GM12878 (cell line): Measurements from ENCODE around the gene TRPC4. TPM values are rescaled to one million over a fixed set of nuclear protein-coding genes. Genes with fewer than 3 reads are reported as not detected.

Experiments used
- ATAC-seq: fragments of 200-7000 bp; cut with Tn5 transposase; 3 replicates; pipeline ENCODE4 v1.9.1; 2020; ENCODE audit warnings: mild to moderate bottlenecking, moderate library complexity
- BruUV-seq: library from RNA; stranded (reverse); fragments of 400-500 nt; replicated peaks from 2 replicates; lab custom pipeline; 2021; lab: Mats Ljungman, UMichigan
- CTCF ChIA-PET: fragments of 300-600 bp; sonication (Branson Sonifier 250); formaldehyde crosslinking; extraction: SDS; loops from one replicate; lab custom pipeline; 2021; ENCODE audit warnings: inconsistent platforms; lab: Yijun Ruan, JAX
- POLR2A ChIA-PET: fragments of 350-600 bp; formaldehyde crosslinking; extraction: SDS; loops from one replicate; lab custom pipeline; 2021; ENCODE audit warnings: inconsistent platforms; lab: Charles Lee
- RAD21 ChIA-PET: fragments of 300-600 bp; sonication (Branson Sonifier 250); formaldehyde crosslinking; loops from one replicate; lab custom pipeline; 2023; ENCODE audit warnings: antibody characterized with exemption; ENCODE audit not compliant: unreplicated experiment; lab: Charles Lee
- SMC1A ChIA-PET: fragments of 300-600 bp; sonication (Branson Sonifier 250); formaldehyde crosslinking; loops from one replicate; lab custom pipeline; 2023; ENCODE audit not compliant: unreplicated experiment, uncharacterized antibody; lab: Charles Lee
- DNase-seq: peaks from one replicate; pipeline ENCODE4 v3.0.0-alpha.2; 2011; ENCODE audit warnings: low read depth, low spot score
- FAIRE-seq: peaks from 3 replicates; lab custom pipeline; 2011; peaks lifted over from hg19 to GRCh38; lab: Jason Lieb, UNC
- H2AFZ ChIP-seq: 2 replicates; pipeline ENCODE4 v1.6.0; 2011; ENCODE audit warnings: low read depth, low read length, control low read depth; ENCODE audit not compliant: control insufficient read depth
- H3K27ac ChIP-seq: 2 replicates; pipeline ENCODE4 v1.5.1; 2011; ENCODE audit warnings: control low read depth; ENCODE audit not compliant: control insufficient read depth, insufficient read depth
- H3K27me3 ChIP-seq, 2 experiments: replicated peaks in 1 of 2; 2 replicates each; pipeline versions ENCODE4 v1.6.0 to v1.6.1; 2011; ENCODE audit warnings: low read length in 1 of 2; ENCODE audit not compliant: control insufficient read depth in 2 of 2, insufficient read depth in 2 of 2
- H3K36me3 ChIP-seq, 2 experiments: 2 replicates each; pipeline ENCODE4 v1.5.1; 2011; ENCODE audit warnings: low read length in 1 of 2; ENCODE audit not compliant: control insufficient read depth in 2 of 2, insufficient read depth in 2 of 2
- H3K4me1 ChIP-seq: 2 replicates; pipeline ENCODE4 v1.6.1; 2011; ENCODE audit warnings: mild to moderate bottlenecking, low read length, moderate library complexity, mixed read lengths; ENCODE audit not compliant: control insufficient read depth, insufficient read depth
- H3K4me2 ChIP-seq: 2 replicates; pipeline ENCODE4 v1.6.0; 2011; ENCODE audit warnings: control low read depth; ENCODE audit not compliant: control insufficient read depth, insufficient read depth
- H3K4me3 ChIP-seq: fragments of 200-600 bp; sonication (generic); 2 replicates; pipeline ENCODE4 v1.5.1; 2016
- H3K79me2 ChIP-seq: 2 replicates; pipeline ENCODE4 v1.6.0; 2011; ENCODE audit warnings: low read length; ENCODE audit not compliant: control insufficient read depth, insufficient read depth
- H3K9ac ChIP-seq: 2 replicates; pipeline ENCODE4 v1.8.0; 2011; ENCODE audit warnings: low read length, control low read depth, mixed read lengths; ENCODE audit not compliant: control insufficient read depth, insufficient read depth
- H3K9me3 ChIP-seq: replicated peaks from 3 replicates; pipeline ENCODE4 v1.5.1; 2011; ENCODE audit warnings: mild to moderate bottlenecking, low read length; ENCODE audit not compliant: control insufficient read depth, insufficient read depth
- H4K20me1 ChIP-seq: 2 replicates; pipeline ENCODE4 v1.6.0; 2011; ENCODE audit not compliant: control insufficient read depth, insufficient read depth
- FOXK2 ChIP-seq: fragments of 450-650 bp; IDR thresholded peaks from 2 replicates; pipeline ENCODE4 v1.6.1; 2017; ENCODE audit warnings: mild to moderate bottlenecking, moderate library complexity
- MEF2A ChIP-seq: IDR thresholded peaks from 2 replicates; pipeline ENCODE4 v1.6.1; 2011; ENCODE audit warnings: low read depth, mild to moderate bottlenecking, low read length, moderate library complexity; ENCODE audit not compliant: insufficient read depth
- MTA2 ChIP-seq: fragments of 450-650 bp; IDR thresholded peaks from 2 replicates; pipeline ENCODE4 v1.6.1; 2016; ENCODE audit warnings: low read depth, mild to moderate bottlenecking, moderate library complexity
- MXI1 ChIP-seq: fragments of 150-350 bp; IDR thresholded peaks from 2 replicates; pipeline ENCODE4 v1.6.1; 2011; ENCODE audit warnings: low read depth, mild to moderate bottlenecking, inconsistent platforms, low read length, improper control_type of control experiment
- NFIC ChIP-seq: IDR thresholded peaks from 2 replicates; pipeline ENCODE4 v1.6.1; 2012; ENCODE audit warnings: low read depth, mild to moderate bottlenecking, inconsistent platforms, low read length, moderate library complexity
- PML ChIP-seq: IDR thresholded peaks from 2 replicates; pipeline ENCODE4 v1.6.1; 2012; ENCODE audit warnings: low read length, inconsistent platforms
- RAD51 ChIP-seq: fragments of 450-650 bp; IDR thresholded peaks from 2 replicates; pipeline ENCODE4 v1.6.1; 2016; ENCODE audit warnings: moderate library complexity, mild to moderate bottlenecking, inconsistent platforms
- SMAD5 ChIP-seq: IDR thresholded peaks from 2 replicates; pipeline ENCODE4 v1.6.1; 2016; ENCODE audit warnings: antibody characterized with exemption, low read depth
- TCF7 ChIP-seq: IDR thresholded peaks from 2 replicates; pipeline ENCODE4 v1.6.1; 2014; ENCODE audit warnings: antibody characterized with exemption, borderline replicate concordance
- YBX1 ChIP-seq: fragments of 450-650 bp; IDR thresholded peaks from 2 replicates; pipeline ENCODE4 v1.6.1; 2016; ENCODE audit warnings: antibody characterized with exemption
- WGBS: methylation state at CpG from one replicate; pipeline ENCODE4 v1.1.6; 2016; ENCODE audit warnings: low lambda C conversion rate; ENCODE audit not compliant: insufficient replicate concordance, insufficient coverage; ENCODE audit errors: missing lambda C conversion rate; 5-methylcytosine and 5-hydroxymethylcytosine counted together
- in situ Hi-C: fragments of 300-500 bp; cut with MboI; formaldehyde crosslinking; loops from 9 replicates; pipeline ENCODE4 v1.14.3; 2018; ENCODE audit warnings: mixed read lengths
- intact Hi-C: fragments of 100-400 bp; cut with micrococcal nuclease; formaldehyde crosslinking; loops from one replicate; pipeline ENCODE4 v1.14.2; 2022; ENCODE audit not compliant: unreplicated experiment
- polyA plus RNA-seq, 11 experiments: library from polyadenylated mRNA; depleted of rRNA in 4 of 11; unstranded in 6 of 11; stranded (reverse) in 5 of 11; fragments of >200 nt; fragmentation: Nextera tagmentation in 4 of 11; fragmentation: Illumina TruSeq in 1 of 11; extraction: Ambion mirVana in 4 of 11; extraction: Trizol in 1 of 11; gene quantifications; 1 replicate in 1 of 11; 2 replicates in 10 of 11; pipeline versions ENCODE4 v1.2.1 to v1.2.3, GENCODE V29; 2011 to 2016; ENCODE audit warnings: inconsistent platforms in 2 of 11, missing spikeins in 2 of 11, low read depth in 1 of 11
- total RNA-seq, 4 experiments: library from RNA; depleted of rRNA in 3 of 4; stranded (reverse); fragments of >200 nt in 3 of 4; fragmentation: Illumina TruSeq in 1 of 4; extraction: Trizol in 1 of 4; gene quantifications; 2 replicates each; pipeline versions ENCODE4 v1.2.1 to v1.2.3, GENCODE V29; 2013 to 2021
- TF ChIP-seq, protein P1 (sequence below): fragments of 450-650 bp; conservative IDR thresholded peaks from 2 replicates; pipeline ENCODE4 v1.6.1; 2017; ENCODE audit warnings: mild to moderate bottlenecking, moderate library complexity
- TF ChIP-seq, protein P2 (sequence below): fragments of 450-650 bp; IDR thresholded peaks from 2 replicates; pipeline ENCODE4 v1.6.1; 2017; ENCODE audit warnings: mild to moderate bottlenecking, low read depth, inconsistent platforms; ENCODE audit not compliant: poor library complexity, severe bottlenecking
- TF ChIP-seq, protein P3 (sequence below): fragments of 450-650 bp; IDR thresholded peaks from 2 replicates; pipeline ENCODE4 v1.6.1; 2017; ENCODE audit warnings: borderline replicate concordance

TRPC4 gene
- total and polyA plus RNA-seq, 10 of the 15 experiments (the other 5 are each of a cell fraction or from before 2014, with no cell fraction given) = not detected

DNA sequence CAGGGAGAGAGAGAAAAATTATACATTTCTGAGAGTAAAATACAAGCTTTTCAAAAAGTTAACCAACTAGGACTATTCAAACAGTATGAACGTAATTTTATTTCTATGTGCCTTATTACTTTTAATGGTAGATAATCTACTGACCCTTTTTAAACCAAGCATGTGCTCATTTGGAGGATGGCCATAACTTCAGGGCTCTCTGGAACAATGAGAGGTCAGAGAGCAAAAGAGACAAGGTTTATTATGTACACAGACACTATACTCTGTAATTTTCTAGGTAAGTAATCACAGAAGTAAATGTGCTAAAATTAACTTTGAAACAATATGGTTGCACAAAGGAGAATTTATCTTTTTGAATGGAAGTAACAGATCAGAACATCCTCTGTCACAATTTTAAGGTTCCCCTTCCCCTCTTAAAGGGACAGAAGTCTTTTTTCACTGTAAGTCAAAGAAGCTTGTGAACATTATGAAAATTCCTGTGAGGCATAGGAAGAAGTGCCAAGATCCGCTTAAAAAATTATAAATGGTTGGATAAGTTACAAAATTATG lies 272.0 kb downstream of the TRPC4 start:
- no TSS peak for BruUV-seq

DNA sequence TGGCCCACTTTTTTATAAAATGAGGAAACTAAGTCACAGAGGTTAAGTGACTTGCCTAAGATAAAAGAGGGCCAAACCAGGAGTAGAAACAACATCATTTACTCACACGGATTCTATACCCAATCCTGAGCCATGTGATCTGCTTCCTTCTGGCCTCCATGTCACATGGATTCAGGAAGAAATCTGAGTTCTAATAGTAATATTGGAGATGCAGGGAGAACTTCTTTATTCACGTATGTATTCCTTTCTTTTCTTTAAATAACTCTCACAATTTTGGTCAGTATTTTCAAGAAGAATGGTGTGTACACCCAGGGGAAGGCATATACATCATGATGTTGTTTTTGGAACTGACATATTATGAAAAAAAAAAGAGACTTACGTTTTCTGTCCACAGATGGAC lies 272.8 kb downstream of the TRPC4 start:
- no peak overlapping the region for H3K4me2 ChIP-seq
- DNase-seq = no peak
- H3K27me3 ChIP-seq = no peaks in the 10 kb centered on the region
- ChIA-PET CTCF (no interaction called here), RAD21 (no interaction called here), POLR2A (no interaction called here), SMC1A (no interaction called here)
- H3K79me2 ChIP-seq = no peaks in the 10 kb centered on the region
- H3K4me1 ChIP-seq = no peaks in the 10 kb centered on the region
- no peaks in the 10 kb centered on the region for H4K20me1 ChIP-seq
- H3K27ac ChIP-seq = no peak overlapping the region
- intact Hi-C loops (no loop called here), in situ Hi-C loops (no loop called here)
- FAIRE-seq = no peak
- H3K36me3 ChIP-seq = no peaks in the 10 kb centered on the region
- H3K9me3 ChIP-seq = no peaks in the 10 kb centered on the region
- ATAC-seq = no peak
- BruUV-seq = no TSS peak
- H3K4me3 ChIP-seq = no peak overlapping the region
- H2AFZ ChIP-seq = no peak overlapping the region
- 0% methylated on average over 3 of the region's 3 CpGs for WGBS
- no peak overlapping the region for H3K9ac ChIP-seq
- no peak for TF ChIP-seq PML
- TF ChIP-seq NFIC = no peak
- TF ChIP-seq, protein P1, sequence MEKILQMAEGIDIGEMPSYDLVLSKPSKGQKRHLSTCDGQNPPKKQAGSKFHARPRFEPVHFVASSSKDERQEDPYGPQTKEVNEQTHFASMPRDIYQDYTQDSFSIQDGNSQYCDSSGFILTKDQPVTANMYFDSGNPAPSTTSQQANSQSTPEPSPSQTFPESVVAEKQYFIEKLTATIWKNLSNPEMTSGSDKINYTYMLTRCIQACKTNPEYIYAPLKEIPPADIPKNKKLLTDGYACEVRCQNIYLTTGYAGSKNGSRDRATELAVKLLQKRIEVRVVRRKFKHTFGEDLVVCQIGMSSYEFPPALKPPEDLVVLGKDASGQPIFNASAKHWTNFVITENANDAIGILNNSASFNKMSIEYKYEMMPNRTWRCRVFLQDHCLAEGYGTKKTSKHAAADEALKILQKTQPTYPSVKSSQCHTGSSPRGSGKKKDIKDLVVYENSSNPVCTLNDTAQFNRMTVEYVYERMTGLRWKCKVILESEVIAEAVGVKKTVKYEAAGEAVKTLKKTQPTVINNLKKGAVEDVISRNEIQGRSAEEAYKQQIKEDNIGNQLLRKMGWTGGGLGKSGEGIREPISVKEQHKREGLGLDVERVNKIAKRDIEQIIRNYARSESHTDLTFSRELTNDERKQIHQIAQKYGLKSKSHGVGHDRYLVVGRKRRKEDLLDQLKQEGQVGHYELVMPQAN = no peak
- TF ChIP-seq, protein P2, sequence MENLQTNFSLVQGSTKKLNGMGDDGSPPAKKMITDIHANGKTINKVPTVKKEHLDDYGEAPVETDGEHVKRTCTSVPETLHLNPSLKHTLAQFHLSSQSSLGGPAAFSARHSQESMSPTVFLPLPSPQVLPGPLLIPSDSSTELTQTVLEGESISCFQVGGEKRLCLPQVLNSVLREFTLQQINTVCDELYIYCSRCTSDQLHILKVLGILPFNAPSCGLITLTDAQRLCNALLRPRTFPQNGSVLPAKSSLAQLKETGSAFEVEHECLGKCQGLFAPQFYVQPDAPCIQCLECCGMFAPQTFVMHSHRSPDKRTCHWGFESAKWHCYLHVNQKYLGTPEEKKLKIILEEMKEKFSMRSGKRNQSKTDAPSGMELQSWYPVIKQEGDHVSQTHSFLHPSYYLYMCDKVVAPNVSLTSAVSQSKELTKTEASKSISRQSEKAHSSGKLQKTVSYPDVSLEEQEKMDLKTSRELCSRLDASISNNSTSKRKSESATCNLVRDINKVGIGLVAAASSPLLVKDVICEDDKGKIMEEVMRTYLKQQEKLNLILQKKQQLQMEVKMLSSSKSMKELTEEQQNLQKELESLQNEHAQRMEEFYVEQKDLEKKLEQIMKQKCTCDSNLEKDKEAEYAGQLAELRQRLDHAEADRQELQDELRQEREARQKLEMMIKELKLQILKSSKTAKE = no peak
- TF ChIP-seq, protein P3, sequence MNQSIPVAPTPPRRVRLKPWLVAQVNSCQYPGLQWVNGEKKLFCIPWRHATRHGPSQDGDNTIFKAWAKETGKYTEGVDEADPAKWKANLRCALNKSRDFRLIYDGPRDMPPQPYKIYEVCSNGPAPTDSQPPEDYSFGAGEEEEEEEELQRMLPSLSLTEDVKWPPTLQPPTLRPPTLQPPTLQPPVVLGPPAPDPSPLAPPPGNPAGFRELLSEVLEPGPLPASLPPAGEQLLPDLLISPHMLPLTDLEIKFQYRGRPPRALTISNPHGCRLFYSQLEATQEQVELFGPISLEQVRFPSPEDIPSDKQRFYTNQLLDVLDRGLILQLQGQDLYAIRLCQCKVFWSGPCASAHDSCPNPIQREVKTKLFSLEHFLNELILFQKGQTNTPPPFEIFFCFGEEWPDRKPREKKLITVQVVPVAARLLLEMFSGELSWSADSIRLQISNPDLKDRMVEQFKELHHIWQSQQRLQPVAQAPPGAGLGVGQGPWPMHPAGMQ = no peak

More for the DNA sequence above, 272.0 kb downstream of the TRPC4 start:
- H3K4me1 ChIP-seq = no peaks in the 10 kb centered on the region
- no peaks in the 10 kb centered on the region for H4K20me1 ChIP-seq
- TF ChIP-seq YBX1 = no peak
- TF ChIP-seq TCF7 = no peak
- TF ChIP-seq MXI1 = no peak
- TF ChIP-seq MEF2A = no peak
- no peak for TF ChIP-seq MTA2
- no peak for TF ChIP-seq FOXK2
- TF ChIP-seq RAD51 = no peak
- TF ChIP-seq SMAD5 = no peak
- TF ChIP-seq, all 136 proteins: peak for 0
- H3K36me3 ChIP-seq = no peaks in the 10 kb centered on the region
- no peak for DNase-seq
- intact Hi-C loops (no loop called here), in situ Hi-C loops (no loop called here)
- ChIA-PET POLR2A (no interaction called here), RAD21 (no interaction called here), CTCF (no interaction called here), SMC1A (no interaction called here)
- no peak overlapping the region for H3K9ac ChIP-seq
- H3K79me2 ChIP-seq = no peaks in the 10 kb centered on the region
- H3K9me3 ChIP-seq = no peaks in the 10 kb centered on the region
- no peak overlapping the region for H3K4me2 ChIP-seq
- ATAC-seq = no peak
- no peak overlapping the region for H3K4me3 ChIP-seq
- H2AFZ ChIP-seq = no peak overlapping the region
- 0% methylated on average over 2 of the region's 2 CpGs for WGBS
- H3K27me3 ChIP-seq = no peaks in the 10 kb centered on the region
- H3K27ac ChIP-seq = no peak overlapping the region
- no peak for FAIRE-seq
